Osteoblast (primary cell): Measurements from ENCODE around the gene PURB. TPM values are rescaled to one million over a fixed set of nuclear protein-coding genes. Genes with fewer than 3 reads are reported as not detected.
"Not testable (repeated sequence)": the region's sequence is repeated elsewhere in the genome, so short reads cannot be mapped to it uniquely, and the experiment has no call there.

Experiments used
- DNase-seq: peaks from one replicate; pipeline ENCODE4 v3.0.0; 2011; ENCODE audit warnings: low spot score, mixed read lengths; ENCODE audit not compliant: insufficient read length; ENCODE audit errors: missing footprints
- H2AFZ ChIP-seq: 2 replicates; pipeline ENCODE4 v1.6.0; 2011; ENCODE audit warnings: mild to moderate bottlenecking, low read length
- H3K27ac ChIP-seq: 2 replicates; pipeline ENCODE4 v1.5.1; 2011; ENCODE audit warnings: mild to moderate bottlenecking, low read depth, low read length, moderate library complexity
- H3K27me3 ChIP-seq: 2 replicates; pipeline ENCODE4 v1.6.0; 2012; ENCODE audit warnings: mild to moderate bottlenecking, control low read depth, inconsistent platforms, low read length, moderate library complexity; ENCODE audit not compliant: insufficient read depth
- H3K36me3 ChIP-seq: 2 replicates; pipeline ENCODE4 v1.5.1; 2011; ENCODE audit warnings: mild to moderate bottlenecking, low read length, control low read depth, moderate library complexity; ENCODE audit not compliant: insufficient read depth
- H3K4me1 ChIP-seq: 2 replicates; pipeline ENCODE4 v1.5.1; 2011; ENCODE audit warnings: mild to moderate bottlenecking, low read length, control low read depth, moderate library complexity; ENCODE audit not compliant: insufficient read depth
- H3K4me2 ChIP-seq: 2 replicates; pipeline ENCODE4 v1.6.0; 2011; ENCODE audit warnings: mild to moderate bottlenecking, low read length; ENCODE audit not compliant: insufficient read depth
- H3K4me3 ChIP-seq: fragments of 200-600 bp; sonication (generic); 3 replicates; pipeline ENCODE4 v1.5.1; 2012; ENCODE audit warnings: mild to moderate bottlenecking, low read length, inconsistent platforms; ENCODE audit not compliant: insufficient read depth
- H3K79me2 ChIP-seq: 2 replicates; pipeline ENCODE4 v1.6.0; 2012; ENCODE audit warnings: mild to moderate bottlenecking, low read length, control low read depth, inconsistent platforms; ENCODE audit not compliant: insufficient read depth
- H3K9me3 ChIP-seq: 2 replicates; pipeline ENCODE4 v1.5.1; 2011; ENCODE audit warnings: low read depth, low read length, control low read depth
- H4K20me1 ChIP-seq: 2 replicates; pipeline ENCODE4 v1.6.0; 2012; ENCODE audit warnings: mild to moderate bottlenecking, low read length, control low read depth; ENCODE audit not compliant: insufficient read depth
- CTCF ChIP-seq: IDR thresholded peaks from 2 replicates; pipeline ENCODE4 v1.5.1; 2011; ENCODE audit warnings: mild to moderate bottlenecking, low read depth, low read length, moderate library complexity; ENCODE audit errors: extremely low read depth
- total RNA-seq: library from RNA; depleted of rRNA; stranded (reverse); fragments of >200 nt; gene quantifications from 2 replicates; pipeline ENCODE4 v1.2.3, GENCODE V29; 2012

Gene PURB
- total RNA-seq, 1 donor, result 22.8 TPM

- H2AFZ ChIP-seq, result peak overlapping the region; percentile 98
- no peaks in the 10 kb centered on the region for H3K36me3 ChIP-seq
- no peak for TF ChIP-seq CTCF
- H3K4me3 ChIP-seq, result peak overlapping the region; percentile 97
- peak; percentile 63 for DNase-seq
- peaks cover 52% of the 10 kb centered on the region for H3K79me2 ChIP-seq
- H3K4me2 ChIP-seq, result peak overlapping the region; percentile 92
- H4K20me1 ChIP-seq, result peaks cover 7% of the 10 kb centered on the region
- peaks cover 22% of the 10 kb centered on the region for H3K4me1 ChIP-seq
- H3K27me3 ChIP-seq, result no peaks in the 10 kb centered on the region
- H3K9me3 ChIP-seq, result no peaks in the 10 kb centered on the region
- peak overlapping the region; percentile 95 for H3K27ac ChIP-seq
These were observed 38.4 kb downstream of the PURB start for GRCh38 chr7:44846816-44847508.

- Histone ChIP-seq H3K79me2 (peaks cover 58% of the 10 kb centered on the region), H3K4me1 (peaks cover 22% of the 10 kb centered on the region), H2AFZ (peak overlapping the region; percentile 98), H3K4me3 (peak overlapping the region; percentile 97), H3K4me2 (peak overlapping the region; percentile 92), H3K27ac (peak overlapping the region; percentile 95)
- DNase-seq, H3K9me3 ChIP-seq, H3K36me3 ChIP-seq, H4K20me1 ChIP-seq, H3K27me3 ChIP-seq: not testable (repeated sequence)
These were observed 38.9 kb downstream of the PURB start for GRCh38 chr7:44846390-44846789.

GRCh38 chr7:44845451-44845850, 39.9 kb downstream of the PURB start:
- H3K4me3 ChIP-seq, result no peak overlapping the region
- DNase-seq, result no peak
- H3K36me3 ChIP-seq, result peaks cover 3% of the 10 kb centered on the region
- no peak for TF ChIP-seq CTCF
- no peak overlapping the region for H3K27ac ChIP-seq
- peaks cover 67% of the 10 kb centered on the region for H3K79me2 ChIP-seq
- H3K27me3 ChIP-seq, result no peaks in the 10 kb centered on the region
- peaks cover 7% of the 10 kb centered on the region for H4K20me1 ChIP-seq
- no peak overlapping the region for H2AFZ ChIP-seq
- H3K9me3 ChIP-seq, result no peaks in the 10 kb centered on the region
- H3K4me1 ChIP-seq, result peaks cover 21% of the 10 kb centered on the region
- H3K4me2 ChIP-seq, result peak overlapping the region; percentile 92

GRCh38 chr7:44843440-44843839, 41.9 kb downstream of the PURB start:
- H3K4me3 ChIP-seq, H4K20me1 ChIP-seq, H3K4me2 ChIP-seq, H3K4me1 ChIP-seq, H3K27ac ChIP-seq, DNase-seq, H2AFZ ChIP-seq, H3K9me3 ChIP-seq, H3K27me3 ChIP-seq: not testable (repeated sequence)
- Histone ChIP-seq H3K79me2 (peaks cover 78% of the 10 kb centered on the region), H3K36me3 (peaks cover 12% of the 10 kb centered on the region)

GRCh38 chr7:44842675-44843074, 42.7 kb downstream of the PURB start:
- H3K79me2 ChIP-seq, result peaks cover 81% of the 10 kb centered on the region
- H3K27ac ChIP-seq, H3K9me3 ChIP-seq, H3K4me3 ChIP-seq, DNase-seq, H2AFZ ChIP-seq, H3K4me1 ChIP-seq, H4K20me1 ChIP-seq, H3K27me3 ChIP-seq, H3K4me2 ChIP-seq: not testable (repeated sequence)
- H3K36me3 ChIP-seq, result peaks cover 14% of the 10 kb centered on the region
